NCI-H2171 treated with DMSO at 0.1 percent for 48 hours (cell line): Measurements from ENCODE around the gene SRSF6.
"Not testable (repeated sequence)": the region's sequence is repeated elsewhere in the genome, so short reads cannot be mapped to it uniquely, and the experiment has no call there.

Experiments
- DNase-seq: peaks from one replicate; lab custom pipeline; 2025; lab: John Stamatoyannopoulos, UW

The SRSF6 gene

DNA sequence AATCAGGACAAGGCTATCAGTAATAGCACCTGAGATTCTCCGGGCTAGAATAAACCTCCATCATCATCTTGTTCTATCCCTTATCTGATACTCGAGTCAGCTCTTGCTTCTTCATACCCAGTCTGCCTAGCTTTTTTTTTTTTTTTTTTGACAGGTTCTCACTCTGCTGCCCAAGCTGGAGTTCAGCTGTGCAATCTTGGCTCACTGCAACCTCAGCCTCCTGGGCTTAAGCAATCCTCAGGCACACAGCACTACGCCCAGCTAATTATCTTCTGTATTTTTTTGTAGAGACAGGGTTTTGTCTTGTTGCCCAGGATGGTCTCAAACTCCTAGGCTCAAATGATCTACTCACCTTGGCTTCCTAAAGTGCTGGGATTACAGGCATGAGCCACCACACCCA, 19.5 kb downstream of the SRSF6 start:
- DNase-seq = peak; percentile 26

DNA sequence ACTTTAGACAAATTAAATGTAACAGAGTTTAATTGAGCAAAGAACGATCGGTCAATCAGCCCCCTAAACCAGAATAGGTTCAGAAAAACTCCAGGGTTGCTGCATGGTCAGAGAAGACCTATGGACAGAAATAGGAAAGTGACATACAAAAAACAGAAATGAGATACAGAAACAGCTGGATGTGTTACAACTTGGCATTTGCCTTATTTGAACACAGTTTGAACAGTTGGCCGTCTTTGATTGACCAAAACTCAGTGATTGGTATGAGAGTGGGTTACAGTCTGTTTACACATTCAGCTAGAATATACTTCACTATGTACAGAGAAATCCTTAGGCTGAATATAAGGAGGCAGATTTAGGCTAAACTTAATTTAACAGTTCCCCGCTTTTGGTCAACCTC, 19.9 kb downstream of the SRSF6 start:
- no peak for DNase-seq

DNA sequence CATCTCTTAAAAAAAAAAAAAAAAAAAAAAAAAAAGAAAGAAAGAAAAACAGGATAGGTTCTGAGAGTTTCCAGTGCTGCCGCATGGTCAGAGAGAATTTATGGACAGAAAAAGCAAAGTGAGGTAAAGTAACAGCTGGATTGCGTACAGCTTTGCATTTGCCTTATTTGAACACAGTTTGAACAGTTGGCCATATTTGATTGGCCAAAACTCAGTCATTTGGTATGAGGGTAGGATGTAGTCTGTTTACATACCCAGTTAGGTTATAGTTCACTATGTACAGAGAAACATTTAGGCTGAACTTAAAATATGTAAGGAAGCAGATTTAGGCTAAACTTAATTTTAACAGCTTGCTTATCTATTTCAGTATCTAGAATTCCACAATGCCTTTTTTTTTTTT, 32.3 kb downstream of the SRSF6 start:
- DNase-seq = no peak

DNA sequence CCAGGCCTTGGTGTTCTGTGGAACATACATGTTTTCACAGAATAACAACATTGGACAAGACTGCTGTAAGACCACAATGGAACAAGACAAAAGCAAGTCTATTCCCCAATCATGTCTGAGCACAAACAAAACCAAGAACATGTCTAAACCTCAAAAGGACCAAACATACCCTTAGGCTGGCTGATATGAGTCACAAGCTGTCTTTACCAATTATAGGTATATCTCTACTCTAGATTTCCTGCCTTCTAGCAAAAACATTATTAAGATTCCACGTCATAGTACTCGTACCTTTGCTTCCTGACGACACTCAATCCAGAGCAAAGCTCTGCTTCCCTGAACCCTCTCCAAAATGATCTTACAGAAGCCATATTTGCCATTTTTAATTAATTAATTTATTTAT, 34.4 kb downstream of the SRSF6 start:
- no peak for DNase-seq

DNA sequence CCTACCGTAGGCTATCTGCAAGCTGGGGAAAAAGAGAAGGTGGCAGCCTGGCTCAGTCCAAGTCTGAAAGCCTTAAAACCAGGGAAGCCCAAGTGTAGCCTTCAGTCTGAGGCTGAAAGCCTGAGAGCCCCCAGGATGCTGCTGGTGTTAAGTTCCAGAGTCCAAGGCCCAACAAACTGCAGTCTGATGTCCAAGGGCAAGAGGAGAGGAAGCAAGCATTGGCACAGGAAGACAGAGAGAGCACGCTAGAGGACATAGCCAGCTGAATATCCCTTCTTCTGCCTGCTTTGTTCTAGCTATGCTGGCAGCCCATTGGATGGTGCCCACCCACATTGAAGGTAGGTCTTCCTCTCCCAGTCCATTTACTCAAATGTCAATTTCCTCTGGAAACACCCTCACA, 37.7 kb downstream of the SRSF6 start:
- no peak for DNase-seq

DNA sequence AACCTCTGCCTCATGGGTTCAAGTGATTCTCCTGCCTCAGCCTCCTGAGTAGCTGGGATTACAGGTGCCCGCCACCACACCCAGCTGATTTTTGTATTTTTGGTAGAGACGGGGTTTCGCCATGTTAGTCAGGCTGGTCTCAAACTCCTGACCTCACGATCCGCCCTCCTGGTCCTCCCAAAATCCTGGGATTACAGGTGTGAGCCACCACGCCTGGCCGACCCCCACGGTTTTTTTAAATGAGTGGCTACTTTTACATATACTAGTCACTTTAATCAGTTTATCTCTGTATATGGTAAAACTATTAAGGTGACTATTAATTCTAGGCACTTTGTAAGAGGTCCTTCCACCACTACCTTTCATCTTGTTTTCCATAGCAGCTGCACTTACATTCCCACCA, 44.3 kb downstream of the SRSF6 start:
- DNase-seq = not testable (repeated sequence)

DNA sequence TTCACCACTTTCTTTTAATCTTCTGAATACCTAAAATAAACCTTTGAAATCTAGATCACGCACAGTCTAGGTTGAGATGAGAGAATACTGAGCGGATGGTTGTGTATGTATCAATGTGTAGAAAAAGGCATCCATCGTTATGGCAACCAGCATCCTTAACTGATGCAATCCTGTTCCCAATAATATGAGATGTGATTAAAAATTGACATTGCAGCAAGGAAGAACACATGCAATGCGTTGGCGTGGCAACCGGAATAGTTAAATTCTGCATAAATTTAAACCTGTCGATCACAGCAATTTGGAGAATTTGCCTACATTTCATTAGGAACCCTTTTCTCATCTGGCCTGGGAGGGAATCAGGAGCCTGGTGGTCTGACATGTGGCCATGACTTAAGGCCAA, 48.5 kb downstream of the SRSF6 start:
- DNase-seq = no peak

DNA sequence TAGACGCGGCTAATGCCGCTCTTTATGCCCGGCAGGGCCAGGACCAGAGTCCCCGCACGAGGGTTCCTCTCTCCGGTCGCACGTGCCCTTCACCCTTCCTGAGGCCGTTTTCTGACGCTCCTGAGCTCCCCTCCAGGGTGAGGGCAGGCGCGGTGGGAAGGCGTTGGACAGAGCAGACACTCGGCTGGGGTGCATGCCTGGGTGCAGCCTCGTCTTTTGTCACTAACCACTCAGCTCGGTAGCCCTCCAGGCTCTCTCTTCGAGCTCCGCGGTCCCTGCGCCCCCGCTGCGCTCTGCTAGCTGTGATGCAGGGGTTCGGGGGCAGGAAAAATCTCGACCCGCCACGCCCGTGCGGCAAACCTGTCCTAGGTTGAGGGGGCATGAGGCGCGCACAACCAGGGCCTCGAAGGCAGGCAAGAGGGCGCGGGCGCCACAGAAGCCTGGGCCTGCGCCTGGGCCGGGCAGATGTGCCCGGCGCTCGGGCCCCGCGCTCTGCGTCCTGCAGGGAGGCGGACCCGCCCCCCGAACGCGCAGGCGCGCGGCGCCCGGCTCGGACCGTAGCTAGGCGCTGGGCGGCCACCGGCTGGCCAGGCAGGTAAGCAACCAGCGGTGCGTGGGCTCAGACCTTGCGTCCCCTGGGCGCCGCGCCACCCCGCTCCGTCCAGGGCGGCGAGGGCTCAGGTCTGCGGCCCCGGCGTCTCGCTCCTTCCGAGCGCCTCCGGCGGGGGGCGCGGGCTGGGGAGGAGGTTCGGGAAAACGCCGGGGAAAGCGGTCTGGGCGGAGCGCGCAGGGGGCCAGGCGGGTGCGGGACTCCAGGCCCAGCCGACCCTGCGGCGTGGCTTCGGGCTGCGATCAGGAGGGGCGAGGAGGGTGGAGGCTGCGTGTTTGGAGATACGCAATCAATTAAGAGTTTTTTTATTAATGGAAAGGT, 49.7 kb downstream of the SRSF6 start, which contains the start of gene L3MBTL1:
Gene L3MBTL1 (plus strand): TSS at position 548 of the 931 bp plus-strand sequence. CDS start 5,807 bp downstream, outside the sequence.
- no peak for DNase-seq

DNA sequence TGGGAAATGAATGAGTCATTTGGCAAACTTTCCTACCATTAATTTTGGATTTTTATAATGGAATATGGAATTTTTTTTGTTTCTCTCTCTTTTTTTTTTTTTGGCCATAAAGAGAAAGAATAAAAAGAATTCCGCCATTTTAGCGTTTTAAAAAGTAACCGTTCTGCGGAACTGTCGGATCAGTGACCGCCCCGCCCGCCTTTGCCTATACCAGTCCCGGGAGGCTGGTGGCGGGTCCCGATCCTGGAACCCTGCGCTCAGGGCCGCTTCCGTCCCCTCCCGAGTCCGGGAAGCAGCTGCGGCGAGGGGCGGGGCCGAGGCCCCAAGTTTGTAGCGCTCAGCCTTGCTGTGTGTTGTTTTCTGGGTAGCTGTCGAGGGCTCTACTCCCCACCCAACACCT, 50.4 kb downstream of the SRSF6 start:
- DNase-seq = no peak

DNA sequence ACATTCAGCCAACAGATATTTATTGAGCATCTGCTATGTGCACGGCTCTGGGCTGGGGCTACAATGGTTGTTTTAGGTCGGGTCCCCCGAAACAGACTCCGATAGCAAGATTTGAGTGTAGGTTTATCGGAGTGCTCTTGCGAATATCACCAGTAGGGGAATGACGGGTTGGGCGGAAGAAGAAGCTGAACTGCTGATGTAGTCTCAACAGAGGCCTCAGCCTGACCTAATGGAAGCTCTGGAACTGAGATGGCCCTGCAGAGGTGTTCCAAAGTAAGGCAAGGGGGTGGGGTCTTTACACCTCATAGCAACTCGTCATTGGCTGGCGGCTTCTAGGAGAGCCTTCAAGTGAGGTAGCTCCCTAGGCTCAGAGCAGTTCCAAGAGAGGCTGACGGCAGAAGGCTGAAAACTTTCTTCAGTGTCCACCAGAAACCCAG, 50.9 kb downstream of the SRSF6 start:
- DNase-seq = no peak

DNA sequence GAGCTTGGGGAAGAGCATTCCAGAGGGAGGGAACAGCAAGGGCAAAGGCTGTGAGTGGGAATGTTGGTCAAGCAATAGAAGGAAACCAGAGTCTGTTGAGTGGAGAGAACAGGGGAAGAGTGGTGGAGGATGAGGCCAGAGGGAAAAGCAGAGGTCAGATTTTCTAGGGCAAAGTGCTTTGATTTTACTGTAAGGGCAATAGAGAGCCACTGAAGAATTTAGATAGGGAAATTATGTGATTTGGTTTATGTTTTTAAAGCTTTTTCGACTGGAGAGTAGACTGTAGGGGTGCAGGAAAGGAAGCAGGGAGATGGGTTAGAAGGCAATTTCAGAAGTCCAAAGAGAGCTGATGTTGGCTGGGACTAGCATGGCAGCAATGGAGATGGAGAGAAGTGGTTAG, 54.2 kb downstream of the SRSF6 start:
- no peak for DNase-seq

DNA sequence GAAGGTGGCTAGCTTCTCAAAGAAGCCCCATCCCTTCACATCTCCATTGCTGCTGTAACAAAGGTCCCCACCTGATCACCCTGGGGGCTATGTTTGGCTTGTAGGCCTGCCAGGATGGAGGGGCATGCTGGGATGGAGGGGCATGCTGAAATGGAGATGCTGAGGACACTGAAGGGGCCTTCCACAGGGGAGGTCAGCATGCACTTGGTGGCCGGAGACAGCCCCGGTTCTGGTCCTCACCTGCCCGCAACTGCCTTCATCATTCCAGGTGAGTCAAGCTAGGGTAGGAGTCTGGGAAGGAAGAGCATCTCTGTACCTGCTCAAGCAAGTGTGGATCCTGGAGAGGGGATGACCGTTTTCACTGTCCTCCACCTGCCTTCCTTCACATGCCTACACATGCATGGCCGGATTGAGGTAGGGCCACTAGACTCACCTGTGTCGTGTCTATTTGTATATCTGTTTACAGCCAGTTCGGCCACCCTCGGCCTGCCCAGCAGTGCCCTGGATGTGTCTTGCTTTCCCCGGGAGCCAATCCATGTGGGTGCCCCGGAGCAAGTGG, 55.8 kb downstream of the SRSF6 start:
- DNase-seq = no peak
